B cell (primary cell): ENCODE data around the gene KRCC1. TPM values are rescaled to one million over a fixed set of nuclear protein-coding genes. Genes with fewer than 3 reads are reported as not detected.

ENCODE experiments used
- ATAC-seq: fragments of 200-7000 bp; cut with Tn5 transposase; one replicate; pipeline ENCODE4 v1.10.0; 2021; ENCODE audit warnings: low read depth, mild to moderate bottlenecking, moderate number of reproducible peaks, moderate library complexity
- CTCF ChIA-PET: fragments of 350-600 bp; sonication (Branson Sonifier 250); formaldehyde crosslinking; loops from one replicate; lab custom pipeline; 2021; ENCODE audit warnings: antibody characterized with exemption, inconsistent platforms; lab: Charles Lee
- POLR2A ChIA-PET: fragments of 350-600 bp; sonication (Branson Sonifier 250); formaldehyde crosslinking; loops from one replicate; lab custom pipeline; 2021; ENCODE audit warnings: antibody characterized with exemption; lab: Charles Lee
- DNase-seq: peaks from one replicate; pipeline ENCODE4 v3.0.0; 2013
- H2AFZ ChIP-seq: 2 replicates; pipeline ENCODE4 v1.6.1; 2012; ENCODE audit warnings: mild to moderate bottlenecking, low read depth, low read length; ENCODE audit not compliant: insufficient read depth, poor library complexity, severe bottlenecking
- H3K27ac ChIP-seq, 2 donors: 1 replicate in 1 of 2; 2 replicates in 1 of 2; pipeline ENCODE4 v1.5.1; 2012 to 2013; ENCODE audit warnings: low read length in 2 of 2, mild to moderate bottlenecking in 2 of 2, moderate library complexity in 1 of 2
- H3K27me3 ChIP-seq, 4 experiments: fragments of 200-600 bp in 1 of 4; sonication (generic) in 1 of 4; replicated peaks in 1 of 4; 1 replicate in 2 of 4; 2 replicates in 2 of 4; pipeline versions ENCODE4 v1.6.1 to v1.7.0; 2013 to 2016; ENCODE audit warnings: low read length in 3 of 4, mild to moderate bottlenecking in 2 of 4, mixed read lengths in 1 of 4, moderate library complexity in 1 of 4; ENCODE audit not compliant: insufficient read depth in 4 of 4, control insufficient read depth in 3 of 4; ENCODE audit errors: control extremely low read depth in 1 of 4
- H3K36me3 ChIP-seq, 2 experiments: replicated peaks in 1 of 2; 1 replicate in 1 of 2; 2 replicates in 1 of 2; pipeline versions ENCODE4 v1.6.1 to v1.7.1; 2013; ENCODE audit warnings: low read length in 1 of 2; ENCODE audit not compliant: insufficient read depth in 2 of 2, control insufficient read depth in 1 of 2; ENCODE audit errors: control extremely low read depth in 1 of 2, extremely low read depth in 1 of 2
- H3K4me1 ChIP-seq, 2 donors: fragments of 200-600 bp in 1 of 2; sonication (generic) in 1 of 2; 1 replicate in 1 of 2; 2 replicates in 1 of 2; pipeline versions ENCODE4 v1.5.1 to v1.6.1; 2013 to 2017; ENCODE audit warnings: low read length in 2 of 2; ENCODE audit not compliant: control insufficient read depth in 2 of 2, insufficient read depth in 2 of 2
- H3K4me2 ChIP-seq: replicated peaks from 2 replicates; pipeline ENCODE3; 2012; ENCODE audit warnings: mild to moderate bottlenecking, low read depth, low read length; ENCODE audit not compliant: poor library complexity, severe bottlenecking
- H3K4me3 ChIP-seq, 5 experiments: fragments of 200-600 bp in 1 of 5; sonication (generic) in 1 of 5; 1 replicate in 3 of 5; 2 replicates in 2 of 5; pipeline versions ENCODE4 v1.5.1 to v1.7.0; 2011 to 2016; ENCODE audit warnings: low read length in 4 of 5, mild to moderate bottlenecking in 4 of 5, low read depth in 2 of 5, control low read depth in 1 of 5, moderate library complexity in 1 of 5; ENCODE audit not compliant: insufficient read depth in 1 of 5; ENCODE audit errors: control extremely low read depth in 1 of 5, extremely low read depth in 1 of 5
- H3K79me2 ChIP-seq: fragments of 200-600 bp; sonication (generic); one replicate; pipeline ENCODE4 v1.6.0; 2016; ENCODE audit warnings: low read length; ENCODE audit not compliant: control insufficient read depth, insufficient read depth
- H3K9ac ChIP-seq: fragments of 200-600 bp; sonication (generic); 2 replicates; pipeline ENCODE4 v1.6.1; 2017; ENCODE audit warnings: mild to moderate bottlenecking, low read length, moderate library complexity
- H3K9me3 ChIP-seq, 3 donors: one replicate each; pipeline versions ENCODE4 v1.6.1 to v1.7.1; 2013; ENCODE audit warnings: low read length in 2 of 3; ENCODE audit not compliant: control insufficient read depth in 2 of 3, insufficient read depth in 1 of 3; ENCODE audit errors: control extremely low read depth in 1 of 3
- H4K20me1 ChIP-seq: 2 replicates; pipeline ENCODE4 v1.6.0; 2012; ENCODE audit warnings: mild to moderate bottlenecking, low read length; ENCODE audit not compliant: insufficient read depth, control insufficient read depth, poor library complexity, severe bottlenecking
- H3K27ac Mint-ChIP-seq: one replicate; pipeline ENCODE4 v1.8.0; 2021; ENCODE audit warnings: mixed read lengths
- H3K27me3 Mint-ChIP-seq: one replicate; pipeline ENCODE4 v1.8.0; 2021; ENCODE audit warnings: mixed read lengths
- H3K4me1 Mint-ChIP-seq: one replicate; pipeline ENCODE4 v1.8.0; 2021; ENCODE audit warnings: mixed read lengths
- H3K4me3 Mint-ChIP-seq: one replicate; pipeline ENCODE4 v1.8.0; 2021; ENCODE audit warnings: mixed read lengths
- H3K9me3 Mint-ChIP-seq: one replicate; pipeline ENCODE4 v1.8.0; 2022; ENCODE audit warnings: mixed read lengths; ENCODE audit not compliant: insufficient read depth
- CTCF ChIP-seq: fragments of 200-600 bp; IDR thresholded peaks from one replicate; pipeline ENCODE4 v1.8.0; 2022; ENCODE audit warnings: antibody characterized with exemption, mild to moderate bottlenecking
- EZH2 ChIP-seq: IDR thresholded peaks from 2 replicates; pipeline ENCODE4 v1.6.1; 2012; ENCODE audit warnings: borderline replicate concordance, low read depth, mild to moderate bottlenecking, moderate library complexity, low read length; ENCODE audit not compliant: insufficient read depth, poor library complexity, severe bottlenecking
- WGBS: methylation state at CpG from one replicate; pipeline ENCODE4 v1.1.5; 2013; ENCODE audit warnings: missing lambda C conversion rate; ENCODE audit not compliant: insufficient coverage; 5-methylcytosine and 5-hydroxymethylcytosine counted together
- intact Hi-C: fragments of 100-400 bp; cut with micrococcal nuclease; formaldehyde crosslinking; loops from one replicate; pipeline ENCODE4 v1.10.0; 2022
- polyA plus RNA-seq: library from polyadenylated mRNA; depleted of rRNA; stranded (reverse); fragments of >200 nt; gene quantifications from 2 replicates; pipeline ENCODE4 v1.2.3, GENCODE V29; 2012
- total RNA-seq, 2 donors: library from RNA; stranded (reverse); fragments of 120-200 nt in 1 of 2; gene quantifications; 1 replicate in 1 of 2; 2 replicates in 1 of 2; pipeline versions ENCODE4 v1.2.3 to v1.2.4, GENCODE V29; 2013 to 2022

Gene KRCC1
- total and polyA plus RNA-seq, 2 donors (not counting 1 experiment from before 2014, with no cell fraction given): 11.9 to 27.2 TPM

GRCh38 chr2:88059979-88060906, 4.7 kb upstream of the KRCC1 start:
- 33% methylated on average over 1 of the region's 5 CpGs for WGBS
- Mint-ChIP-seq H3K4me3 (no peak overlapping the region), H3K27ac (no peak overlapping the region), H3K27me3 (no peaks in the 10 kb centered on the region), H3K9me3 (no peaks in the 10 kb centered on the region), H3K4me1 (peaks cover 7% of the 10 kb centered on the region)
- H3K4me2 ChIP-seq: no peak overlapping the region
- H3K79me2 ChIP-seq: peaks cover 12% of the 10 kb centered on the region
- intact Hi-C loops: loop anchor here (1.0 to 10.0 kb wide), 4 partner anchors 100 to 1498 kb away; partner anchors contain the start of genes CHMP3 and EIF2AK3
- H3K9me3 ChIP-seq: no peaks in the 10 kb centered on the region
- H2AFZ ChIP-seq: no peak overlapping the region
- H3K4me3 ChIP-seq: no peak overlapping the region
- peaks cover 5 to 6% of the 10 kb centered on the region in 2 donors for H3K4me1 ChIP-seq
- no peaks in the 10 kb centered on the region for H4K20me1 ChIP-seq
- no peaks in the 10 kb centered on the region for H3K36me3 ChIP-seq
- H3K9ac ChIP-seq: no peak overlapping the region
- H3K27me3 ChIP-seq: no peaks in the 10 kb centered on the region
- H3K27ac ChIP-seq: no peak overlapping the region
- CTCF ChIA-PET: interaction anchor here (0.7 to 3.4 kb wide), 26 partner anchors 9 to 677 kb away, joined by 3 to 46 read pairs (median 5); partner anchors contain the start of gene RNU2-63P
- DNase-seq (peak; percentile 64), ATAC-seq (no peak)
- TF ChIP-seq EZH2: no peak
- peak; percentile 86 for TF ChIP-seq CTCF
- POLR2A ChIA-PET: interaction anchor here (0.6 to 1.0 kb wide), 3 partner anchors 44 to 50 kb away, joined by 3 read pairs; partner anchors contain the start of gene RNU2-63P

GRCh38 chr2:88058191-88058590, 2.6 kb upstream of the KRCC1 start:
- Mint-ChIP-seq H3K4me3 (no peak overlapping the region), H3K27ac (no peak overlapping the region), H3K4me1 (peaks cover 27% of the 10 kb centered on the region), H3K9me3 (no peaks in the 10 kb centered on the region), H3K27me3 (no peaks in the 10 kb centered on the region)
- H3K79me2 ChIP-seq: peaks cover 26% of the 10 kb centered on the region
- H4K20me1 ChIP-seq: no peaks in the 10 kb centered on the region
- CTCF ChIA-PET: no interaction called here
- peaks cover 19 to 20% of the 10 kb centered on the region in 2 donors for H3K4me1 ChIP-seq
- intact Hi-C loops: loop anchor here (10.0 kb wide), 1 partner anchor 567 kb away; the partner anchor contains the start of gene EIF2AK3
- 95% methylated on average over 5 of the region's 5 CpGs for WGBS
- TF ChIP-seq CTCF (no peak), EZH2 (no peak)
- H3K9me3 ChIP-seq: no peaks in the 10 kb centered on the region
- H2AFZ ChIP-seq: no peak overlapping the region
- H3K9ac ChIP-seq: no peak overlapping the region
- H3K36me3 ChIP-seq: no peaks in the 10 kb centered on the region
- no peak for DNase-seq
- POLR2A ChIA-PET: no interaction called here
- no peak overlapping the region for H3K4me2 ChIP-seq
- no peak for ATAC-seq
- H3K4me3 ChIP-seq: no peak overlapping the region
- no peaks in the 10 kb centered on the region for H3K27me3 ChIP-seq
- no peak overlapping the region for H3K27ac ChIP-seq
